ENCODE results near the gene HMGCL. TPM values are rescaled to one million over a fixed set of nuclear protein-coding genes. Genes with fewer than 3 reads are reported as not detected.
A peak's percentile ranks its signal among the peaks of the same experiment; 100 is the strongest.

The HMGCL gene
- total and polyA plus RNA-seq, 2 of the 13 experiments (the other 11 are each of a cell fraction or from before 2014, with no cell fraction given), result 21.3 to 41.4 TPM

DNA sequence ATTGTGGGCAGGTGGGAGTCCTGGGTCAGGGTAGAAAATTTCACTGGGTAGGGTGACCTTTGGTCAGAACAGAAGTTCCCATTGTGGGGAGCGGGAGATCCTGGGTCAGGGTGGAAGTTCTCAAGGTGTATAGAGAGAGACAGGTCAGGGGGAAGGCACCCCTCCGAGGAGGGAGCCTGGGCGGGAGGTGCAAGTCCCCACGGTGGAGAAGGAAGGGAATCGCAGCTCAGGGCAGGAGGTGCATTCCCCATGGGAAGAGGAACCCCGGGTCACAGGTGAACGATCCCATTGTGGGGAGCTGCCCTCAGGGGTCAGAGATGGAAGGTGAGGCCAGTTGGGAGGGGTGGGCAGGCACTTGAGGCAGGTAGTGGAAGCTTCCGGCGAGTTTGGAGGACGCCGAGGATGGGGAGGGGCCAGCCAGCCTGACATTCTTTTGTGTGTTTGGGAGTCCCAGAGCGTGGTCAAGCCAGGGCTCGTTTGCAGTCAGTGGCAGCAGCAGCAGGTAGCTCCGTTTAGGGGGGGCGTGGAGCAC lies 33.6 kb downstream of the HMGCL start:
- Histone ChIP-seq H3K9me3 (ENCODE audit: low read length) (no peaks in the 10 kb centered on the region), H3K4me2 (ENCODE audit: low read depth, low read length) (peak overlapping the region; percentile 99), H2AFZ (ENCODE audit: low read length) (no peak overlapping the region), H3K36me3 (replicated peaks in 1 of 2; ENCODE audit: control insufficient read depth in 1 of 2, insufficient read depth in 2 of 2, low read length in 2 of 2) (peaks cover 16 to 42% of the 10 kb centered on the region in 2 experiments; a peak in 4 of 5 replicates), H3K79me2 (ENCODE audit: insufficient read depth, low read length) (peaks cover 22% of the 10 kb centered on the region), H4K20me1 (ENCODE audit: insufficient read depth, low read length) (peaks cover 4% of the 10 kb centered on the region; the same call in 1 of the 2 replicates), H3K4me3 (replicated peaks in 1 of 3; ENCODE audit: insufficient read depth in 1 of 3, low read depth in 2 of 3, low read length in 3 of 3) (peak overlapping the region; percentile 88 to 98 (median 97)), H3K9ac (ENCODE audit: insufficient read depth, low read depth, low read length) (peak overlapping the region; percentile 88), H3K4me1 (ENCODE audit: insufficient read depth, low read length) (peaks cover 34% of the 10 kb centered on the region), H3K27me3 (ENCODE audit: control insufficient read depth in 1 of 2, insufficient read depth in 2 of 2, low read length in 2 of 2) (no peaks in the 10 kb centered on the region; a peak in 1 of 5 replicates), H3K27ac (ENCODE audit: extremely low read length, insufficient read depth, low read length) (peak overlapping the region; percentile 64)
- intact Hi-C loops (cut with micrococcal nuclease; ENCODE audit: unreplicated experiment), result loop anchor here (1.0 kb wide), 1 partner anchor 9 kb away; the partner anchor contains the start of gene GALE
- DNase-seq (ENCODE audit: low spot score), result no peak
- 0% methylated on average over 10 of the region's 15 CpGs for WGBS (ENCODE audit: low lambda C conversion rate)
- ChIA-PET CTCF (ENCODE audit: low intra/inter-chr PET ratio, low total read pairs) (no interaction called here), POLR2A (interaction anchor here (0.9 to 4.5 kb wide), 8 partner anchors 9 to 160 kb away, joined by 3 to 101 read pairs (median 7); partner anchors contain the start of genes GALE, HMGCL, PITHD1 and RPL11)
- ATAC-seq, result peak; percentile 25
- peak; percentile 59 for FAIRE-seq
- in situ Hi-C loops (cut with HindIII; ENCODE audit: extremely low pct_ligation_motif_present, low pct_unique_long_range_greater_than_20kb), result no loop called here
- no TSS peak for BruUV-seq (replicated peaks)
- peak; percentile 37; the same call in 1 of the 2 replicates for TF ChIP-seq SALL1 (CRISPR knock-in tag; IDR thresholded peaks at IDR 0.05)
- no peak for TF ChIP-seq ZNF337 (CRISPR knock-in tag; IDR thresholded peaks at IDR 0.05; ENCODE audit: borderline replicate concordance, low read depth)
- TF ChIP-seq NFIC (IDR thresholded peaks at IDR 0.05; ENCODE audit: low read length), result no peak
- TF ChIP-seq, protein P1, sequence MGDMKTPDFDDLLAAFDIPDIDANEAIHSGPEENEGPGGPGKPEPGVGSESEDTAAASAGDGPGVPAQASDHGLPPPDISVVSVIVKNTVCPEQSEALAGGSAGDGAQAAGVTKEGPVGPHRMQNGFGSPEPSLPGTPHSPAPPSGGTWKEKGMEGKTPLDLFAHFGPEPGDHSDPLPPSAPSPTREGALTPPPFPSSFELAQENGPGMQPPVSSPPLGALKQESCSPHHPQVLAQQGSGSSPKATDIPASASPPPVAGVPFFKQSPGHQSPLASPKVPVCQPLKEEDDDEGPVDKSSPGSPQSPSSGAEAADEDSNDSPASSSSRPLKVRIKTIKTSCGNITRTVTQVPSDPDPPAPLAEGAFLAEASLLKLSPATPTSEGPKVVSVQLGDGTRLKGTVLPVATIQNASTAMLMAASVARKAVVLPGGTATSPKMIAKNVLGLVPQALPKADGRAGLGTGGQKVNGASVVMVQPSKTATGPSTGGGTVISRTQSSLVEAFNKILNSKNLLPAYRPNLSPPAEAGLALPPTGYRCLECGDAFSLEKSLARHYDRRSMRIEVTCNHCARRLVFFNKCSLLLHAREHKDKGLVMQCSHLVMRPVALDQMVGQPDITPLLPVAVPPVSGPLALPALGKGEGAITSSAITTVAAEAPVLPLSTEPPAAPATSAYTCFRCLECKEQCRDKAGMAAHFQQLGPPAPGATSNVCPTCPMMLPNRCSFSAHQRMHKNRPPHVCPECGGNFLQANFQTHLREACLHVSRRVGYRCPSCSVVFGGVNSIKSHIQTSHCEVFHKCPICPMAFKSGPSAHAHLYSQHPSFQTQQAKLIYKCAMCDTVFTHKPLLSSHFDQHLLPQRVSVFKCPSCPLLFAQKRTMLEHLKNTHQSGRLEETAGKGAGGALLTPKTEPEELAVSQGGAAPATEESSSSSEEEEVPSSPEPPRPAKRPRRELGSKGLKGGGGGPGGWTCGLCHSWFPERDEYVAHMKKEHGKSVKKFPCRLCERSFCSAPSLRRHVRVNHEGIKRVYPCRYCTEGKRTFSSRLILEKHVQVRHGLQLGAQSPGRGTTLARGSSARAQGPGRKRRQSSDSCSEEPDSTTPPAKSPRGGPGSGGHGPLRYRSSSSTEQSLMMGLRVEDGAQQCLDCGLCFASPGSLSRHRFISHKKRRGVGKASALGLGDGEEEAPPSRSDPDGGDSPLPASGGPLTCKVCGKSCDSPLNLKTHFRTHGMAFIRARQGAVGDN (CRISPR knock-in tag; IDR thresholded peaks at IDR 0.05), result peak; percentile 38; the same call in 1 of the 2 replicates
- no peak for TF ChIP-seq JUN (CRISPR knock-in tag; IDR thresholded peaks at IDR 0.05)
- no peak for TF ChIP-seq ZEB1 (IDR thresholded peaks at IDR 0.05; ENCODE audit: insufficient replicate concordance, low read depth)
- no peak for TF ChIP-seq RFX5 (IDR thresholded peaks at IDR 0.05; ENCODE audit: low read depth, low read length)
- TF ChIP-seq NFAT5 (CRISPR knock-in tag; IDR thresholded peaks at IDR 0.05), result no peak
- 0 out of 2 replicates have a peak, but pooled peaks have one; percentile 11 for TF ChIP-seq SNAPC2 (CRISPR knock-in tag; IDR thresholded peaks at IDR 0.05)
- TF ChIP-seq, protein P2, sequence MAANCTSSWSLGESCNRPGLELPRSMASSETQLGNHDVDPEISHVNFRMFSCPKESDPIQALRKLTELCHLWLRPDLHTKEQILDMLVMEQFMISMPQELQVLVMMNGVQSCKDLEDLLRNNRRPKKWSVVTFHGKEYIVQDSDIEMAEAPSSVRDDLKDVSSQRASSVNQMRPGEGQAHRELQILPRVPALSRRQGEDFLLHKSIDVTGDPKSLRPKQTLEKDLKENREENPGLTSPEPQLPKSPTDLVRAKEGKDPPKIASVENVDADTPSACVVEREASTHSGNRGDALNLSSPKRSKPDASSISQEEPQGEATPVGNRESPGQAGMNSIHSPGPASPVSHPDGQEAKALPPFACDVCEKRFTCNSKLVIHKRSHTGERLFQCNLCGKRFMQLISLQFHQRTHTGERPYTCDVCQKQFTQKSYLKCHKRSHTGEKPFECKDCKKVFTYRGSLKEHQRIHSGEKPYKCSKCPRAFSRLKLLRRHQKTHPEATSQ (CRISPR knock-in tag; IDR thresholded peaks at IDR 0.05; ENCODE audit: borderline replicate concordance), result no peak
- TF ChIP-seq WIZ (CRISPR knock-in tag; IDR thresholded peaks at IDR 0.05), result no peak
- TF ChIP-seq CBX5 (CRISPR knock-in tag; IDR thresholded peaks at IDR 0.05; ENCODE audit: borderline replicate concordance), result 0 out of 2 replicates have a peak, but pooled peaks have one; percentile 21
